RWPE1 (cell line): Measurements from ENCODE around the gene TMEM218.

Experiments
- CTCF ChIA-PET: fragments of 350-600 bp; sonication (Branson Sonifier 250); formaldehyde crosslinking; extraction: SDS; loops from one replicate; lab custom pipeline; 2021; lab: Yijun Ruan, JAX
- POLR2A ChIA-PET: fragments of 400-600 bp; formaldehyde crosslinking; extraction: SDS; loops from one replicate; lab custom pipeline; 2020; ENCODE audit warnings: antibody characterized with exemption; ENCODE audit not compliant: low non-redundant PET; lab: Yijun Ruan, JAX
- DNase-seq: peaks from one replicate; pipeline ENCODE4 v3.0.0; 2012; ENCODE audit warnings: low spot score
- H3K27ac ChIP-seq: fragments of 450-650 bp; 2 replicates; pipeline ENCODE4 v1.5.1; 2017
- CTCF ChIP-seq: fragments of 450-650 bp; conservative IDR thresholded peaks from 2 replicates; pipeline ENCODE4 v1.5.1; 2017; ENCODE audit warnings: low read depth, mild to moderate bottlenecking

TMEM218 gene

GRCh38 chr11:125110506-125110905 is 920 bp downstream of the TMEM218 start:
- no peak for DNase-seq
- POLR2A ChIA-PET, result interaction anchor here (1.7 kb wide), 1 partner anchor 14 kb away, joined by 3 read pairs; no protein-coding TSS in a partner anchor
- H3K27ac ChIP-seq, result peak overlapping the region; percentile 83
- TF ChIP-seq CTCF, result no peak
- CTCF ChIA-PET, result interaction anchor here (0.6 to 0.7 kb wide), 2 partner anchors 14 to 20 kb away, joined by 3 to 4 read pairs; no protein-coding TSS in a partner anchor

GRCh38 chr11:125108469-125108868 is 3.0 kb downstream of the TMEM218 start:
- H3K27ac ChIP-seq, result no peak overlapping the region
- DNase-seq, result no peak
- ChIA-PET CTCF (no interaction called here), POLR2A (no interaction called here)
- no peak for TF ChIP-seq CTCF

GRCh38 chr11:125105926-125106325 is 5.5 kb downstream of the TMEM218 start:
- TF ChIP-seq CTCF, result no peak
- no peak overlapping the region for H3K27ac ChIP-seq
- DNase-seq, result no peak
- ChIA-PET CTCF (no interaction called here), POLR2A (no interaction called here)

GRCh38 chr11:125102510-125102909 is 8.9 kb downstream of the TMEM218 start:
- ChIA-PET CTCF (no interaction called here), POLR2A (no interaction called here)
- no peak for TF ChIP-seq CTCF
- no peak for DNase-seq
- H3K27ac ChIP-seq, result no peak overlapping the region

- TF ChIP-seq CTCF, result no peak
- ChIA-PET POLR2A (no interaction called here), CTCF (no interaction called here)
- H3K27ac ChIP-seq, result no peak overlapping the region
- no peak for DNase-seq
Measured at GRCh38 chr11:125102025-125102424, 9.4 kb downstream of the TMEM218 start.

- CTCF ChIA-PET, result no interaction called here
- TF ChIP-seq CTCF, result no peak
- no peak overlapping the region for H3K27ac ChIP-seq
- POLR2A ChIA-PET, result no interaction called here
- DNase-seq, result no peak
Measured at GRCh38 chr11:125101596-125101995, 9.8 kb downstream of the TMEM218 start.
